Thoracic aorta endothelial cell (primary cell): ENCODE results near the gene MRO. TPM values are rescaled to one million over a fixed set of nuclear protein-coding genes. Genes with fewer than 3 reads are reported as not detected.

Experiments used
- total RNA-seq: library from RNA; depleted of rRNA; stranded (reverse); fragments of >200 nt; gene quantifications from 2 replicates; pipeline ENCODE4 v1.2.3, GENCODE V29; 2012

The MRO gene
- total RNA-seq, result not detected in 2 replicates

DNA sequence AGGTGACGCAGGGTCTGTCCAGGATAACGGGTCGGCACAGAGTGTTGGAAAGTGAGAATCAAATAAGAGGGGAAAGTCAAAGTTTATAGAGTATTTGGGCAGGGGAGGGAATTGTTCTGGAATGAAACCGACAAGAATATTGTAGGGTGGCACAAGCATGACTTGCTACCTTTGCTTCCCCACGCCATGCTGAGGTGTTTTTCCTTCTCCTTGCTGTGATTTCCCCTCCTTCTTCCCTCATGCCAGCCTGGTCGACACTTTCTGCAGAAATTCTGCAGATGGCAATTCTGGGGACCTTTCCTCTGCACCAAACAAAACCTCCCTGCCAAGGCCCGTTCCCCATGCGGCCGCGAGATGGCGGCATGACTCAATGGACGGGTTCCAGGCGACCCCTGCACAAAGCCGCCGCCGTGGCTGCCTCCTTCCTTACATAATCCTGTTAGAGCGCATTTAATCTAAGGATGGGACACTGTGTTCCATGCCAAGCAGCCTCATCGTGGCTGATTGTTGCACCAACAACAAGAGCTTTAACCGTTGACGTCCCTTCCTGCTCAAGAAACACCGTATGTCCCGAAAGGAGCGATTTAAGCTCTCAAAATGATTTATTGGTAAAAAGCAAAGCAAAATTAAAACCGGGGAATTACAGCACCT, at the start of gene MRO:
MRO (minus strand) TSS at position 289 of the 651 bp plus-strand sequence. CDS start 10,616 bp downstream, outside the sequence.

Other genes with a start within 250 kb of the MRO start
- 112 and 118 TPM in 2 replicates for gene ME2, start 59.1 kb upstream of the MRO start, total RNA-seq
- 9.2 and 9.4 TPM in 2 replicates for gene ELAC1, start 148.0 kb upstream of the MRO start, total RNA-seq
- gene SMAD4, start 210.2 kb upstream of the MRO start, total RNA-seq, result 120 and 146 TPM in 2 replicates